GM12891 (cell line): ENCODE results near the gene TANC2.

ENCODE experiments used
- DNase-seq: peaks from one replicate; pipeline ENCODE4 v3.0.0; 2011; ENCODE audit warnings: low spot score; ENCODE audit not compliant: insufficient read length
- FAIRE-seq: peaks from 2 replicates; lab custom pipeline; 2011; peaks lifted over from hg19 to GRCh38; lab: Jason Lieb, UNC
- PAX5 ChIP-seq: IDR thresholded peaks from 2 replicates; pipeline ENCODE4 v1.6.1; 2011; ENCODE audit warnings: low read length, moderate library complexity, mild to moderate bottlenecking; ENCODE audit not compliant: insufficient read depth, severe bottlenecking
- POLR2A ChIP-seq: IDR thresholded peaks from 2 replicates; pipeline ENCODE4 v1.6.1; 2011; ENCODE audit warnings: low read depth, low read length, control low read depth
- POLR2AphosphoS5 ChIP-seq: IDR thresholded peaks from 2 replicates; pipeline ENCODE4 v1.6.1; 2011; ENCODE audit warnings: low read depth, low read length, control low read depth
- POU2F2 ChIP-seq: IDR thresholded peaks from 2 replicates; pipeline ENCODE4 v1.6.1; 2011; ENCODE audit warnings: low read depth, mild to moderate bottlenecking, control low read depth, low read length, moderate library complexity
- SPI1 ChIP-seq: IDR thresholded peaks from 2 replicates; pipeline ENCODE4 v1.6.1; 2011; ENCODE audit warnings: low read depth, low read length, control low read depth
- TAF1 ChIP-seq: IDR thresholded peaks from 2 replicates; pipeline ENCODE4 v1.6.1; 2011; ENCODE audit warnings: low read depth, low read length, control low read depth

TANC2 gene

DNA sequence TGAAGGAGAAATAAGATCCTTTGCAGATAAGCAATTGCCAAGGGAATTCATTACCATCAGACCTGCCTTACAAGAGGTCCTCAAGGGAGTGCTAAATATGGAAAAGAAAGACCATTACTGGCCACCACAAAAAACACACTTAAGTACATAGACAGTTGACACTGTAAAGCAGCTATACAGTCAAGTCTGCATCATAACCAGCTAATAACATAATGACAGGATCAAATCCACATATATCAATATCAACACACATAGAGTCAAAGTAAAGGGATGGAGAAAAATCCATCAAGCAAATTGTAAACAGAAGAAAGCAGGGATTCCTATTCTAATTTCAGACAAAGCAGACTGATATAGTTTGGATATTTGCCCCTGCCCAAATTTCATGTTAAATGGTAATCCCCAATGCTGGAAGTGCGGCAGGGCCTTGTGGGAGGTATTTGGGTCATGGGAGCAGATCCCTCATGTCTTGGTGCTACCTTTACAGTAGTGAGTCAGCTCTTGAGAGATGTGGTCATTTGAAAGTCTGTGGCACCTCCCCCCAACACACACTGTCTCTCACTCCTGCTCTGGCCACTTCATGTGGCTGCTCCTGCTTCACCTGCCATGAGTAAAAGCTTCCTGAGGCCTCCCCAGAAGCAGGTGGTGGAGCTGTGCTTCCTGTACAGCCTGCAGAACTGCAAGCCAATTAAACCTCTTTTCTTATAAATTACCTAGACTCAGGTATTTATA is 32.8 kb downstream of the TANC2 start:
- no peak for DNase-seq

DNA sequence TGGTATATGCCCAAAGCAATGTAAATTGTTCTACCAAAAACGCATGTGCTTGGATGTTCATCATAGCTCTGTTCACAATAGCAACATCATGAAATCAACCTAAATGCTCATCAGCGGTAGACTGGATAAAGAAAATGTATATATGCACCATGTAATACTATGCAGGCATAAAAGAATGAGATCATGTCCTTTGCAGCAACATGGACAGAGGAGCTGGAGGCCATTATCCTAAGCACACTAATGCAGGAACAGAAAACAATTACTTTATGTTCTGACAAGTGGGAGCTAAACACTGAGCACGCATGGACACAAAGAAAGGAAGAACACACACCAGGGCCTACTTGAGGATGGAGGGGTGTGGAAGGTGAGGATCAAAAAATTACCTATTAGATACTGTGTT is 33.7 kb downstream of the TANC2 start:
- no peak for DNase-seq
- no peak for FAIRE-seq
- TF ChIP-seq POLR2AphosphoS5 (no peak), TAF1 (no peak), POLR2A (no peak), SPI1 (no peak), POU2F2 (no peak), PAX5 (no peak)

More for the DNA sequence above, 32.8 kb downstream of the TANC2 start:
- no peak for TF ChIP-seq POLR2A
- TF ChIP-seq POLR2AphosphoS5, result no peak
- no peak for TF ChIP-seq TAF1
- TF ChIP-seq PAX5, result no peak
- TF ChIP-seq POU2F2, result no peak
- TF ChIP-seq SPI1, result no peak
- FAIRE-seq, result no peak

DNA sequence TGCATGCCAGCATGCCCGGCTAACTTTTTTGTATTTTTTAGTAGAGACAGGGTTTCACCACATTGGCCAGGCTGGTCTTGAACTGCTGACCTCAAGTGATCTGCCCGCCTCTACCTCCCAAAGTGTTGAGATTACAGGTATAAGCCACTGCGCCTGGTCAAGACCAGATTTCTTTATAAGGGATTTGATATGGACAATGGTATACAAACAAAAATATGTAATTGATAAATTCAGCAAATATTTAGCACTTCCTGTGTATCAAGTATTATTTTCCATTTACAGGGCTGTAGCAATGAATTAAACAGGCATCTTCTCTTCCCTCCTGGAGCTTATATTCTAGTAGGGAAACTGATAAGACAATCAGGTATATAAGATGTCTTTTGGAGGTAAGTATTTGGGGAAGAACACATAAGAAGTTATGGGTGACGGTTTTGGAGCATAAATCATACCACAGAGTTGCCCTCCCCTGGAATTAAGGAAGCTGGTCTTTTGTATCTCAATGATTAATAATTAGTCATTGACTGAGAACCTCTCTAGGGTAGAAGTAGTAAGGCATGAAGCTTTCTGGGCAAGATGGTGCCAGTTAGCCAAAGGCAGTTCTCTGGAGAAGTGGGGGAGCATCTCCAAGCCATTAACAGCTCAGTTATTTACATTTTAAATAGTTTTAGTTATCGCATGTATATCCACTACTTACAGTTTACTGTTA is 35.8 kb downstream of the TANC2 start:
- no peak for TF ChIP-seq POU2F2
- no peak for TF ChIP-seq POLR2AphosphoS5
- no peak for TF ChIP-seq TAF1
- FAIRE-seq (no peak), DNase-seq (no peak)

DNA sequence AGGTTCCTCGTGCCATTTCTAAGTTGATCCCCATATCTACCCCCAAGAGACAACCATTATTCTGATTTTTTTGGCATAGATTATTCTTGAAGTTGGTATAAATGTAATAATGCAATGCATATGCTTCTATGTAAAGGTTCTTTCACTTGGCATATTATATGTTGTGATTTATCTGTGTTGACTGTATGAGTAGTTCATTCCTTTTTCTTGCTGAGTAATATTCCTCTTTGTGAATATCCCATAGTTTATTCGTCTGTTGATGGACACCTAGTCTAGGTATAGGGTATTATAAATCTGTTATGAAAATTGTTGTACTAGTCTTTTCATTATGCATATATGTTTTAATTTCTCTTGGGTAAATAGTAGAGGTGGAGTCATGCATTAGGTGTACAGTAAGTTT is 36.6 kb downstream of the TANC2 start:
- TF ChIP-seq PAX5, result no peak
- no peak for TF ChIP-seq POLR2A
- TF ChIP-seq TAF1, result no peak
- TF ChIP-seq POLR2AphosphoS5, result no peak
- no peak for TF ChIP-seq SPI1
- no peak for TF ChIP-seq POU2F2
- DNase-seq (no peak), FAIRE-seq (no peak)

DNA sequence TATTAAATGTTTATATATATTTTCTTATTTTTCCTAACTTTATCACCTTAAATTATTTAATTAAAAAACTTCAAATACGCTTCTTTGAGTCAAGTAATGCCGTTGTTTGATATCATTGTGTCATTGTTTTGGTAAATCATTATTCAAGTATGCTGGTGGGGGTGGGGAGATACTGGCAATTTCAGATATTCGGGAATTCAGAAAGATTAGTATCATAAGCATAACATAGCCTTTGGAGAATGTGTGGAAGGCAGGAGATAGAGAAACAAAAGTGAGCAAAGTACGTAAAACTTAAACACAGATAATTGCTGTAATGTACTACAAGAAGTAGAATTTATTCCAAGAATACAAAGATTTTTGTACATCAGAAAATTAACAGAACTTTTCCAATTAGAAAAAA is 49.8 kb downstream of the TANC2 start:
- DNase-seq (no peak), FAIRE-seq (no peak)
- TF ChIP-seq POLR2A (no peak), POLR2AphosphoS5 (no peak), SPI1 (no peak), TAF1 (no peak), POU2F2 (no peak), PAX5 (no peak)
